Ectodermal cell (in vitro differentiated cells): ENCODE results near the gene SEPTIN8.

Experiments used
- H3K27ac ChIP-seq: 2 replicates; pipeline ENCODE4 v1.7.0; 2013; ENCODE audit warnings: mild to moderate bottlenecking, low read depth, low read length; ENCODE audit not compliant: insufficient read depth, poor library complexity, severe bottlenecking
- H3K27me3 ChIP-seq: 2 replicates; pipeline ENCODE4 v1.7.0; 2013; ENCODE audit warnings: mild to moderate bottlenecking, low read length; ENCODE audit not compliant: insufficient read depth, control insufficient read depth, poor library complexity, severe bottlenecking
- H3K36me3 ChIP-seq: one replicate; pipeline ENCODE4 v1.7.0; 2013; ENCODE audit warnings: low read length; ENCODE audit not compliant: control insufficient read depth, insufficient read depth
- H3K4me1 ChIP-seq: one replicate; pipeline ENCODE4 v1.7.0; 2013; ENCODE audit warnings: low read length; ENCODE audit not compliant: control insufficient read depth, insufficient read depth
- H3K4me3 ChIP-seq: 2 replicates; pipeline ENCODE4 v1.7.0; 2013; ENCODE audit warnings: low read depth, low read length, control low read depth; ENCODE audit not compliant: insufficient read depth
- H3K9me3 ChIP-seq: 2 replicates; pipeline ENCODE4 v1.7.0; 2013; ENCODE audit warnings: mild to moderate bottlenecking, low read length, moderate library complexity; ENCODE audit not compliant: control insufficient read depth
- WGBS, 2 experiments: methylation state at CpG; one replicate each; pipeline ENCODE4 v1.1.7; 2013; ENCODE audit warnings: missing lambda C conversion rate in 2 of 2; 5-methylcytosine and 5-hydroxymethylcytosine counted together

Gene SEPTIN8

GRCh38 chr5:132821350-132821749 lies 44.3 kb upstream of the SEPTIN8 start:
- no peak overlapping the region for H3K27ac ChIP-seq
- H3K4me1 ChIP-seq, result no peaks in the 10 kb centered on the region
- WGBS, 2 experiments, result 86 to 90% methylated on average over 3 of the region's 3 CpGs
- no peaks in the 10 kb centered on the region for H3K36me3 ChIP-seq
- no peak overlapping the region for H3K4me3 ChIP-seq
- H3K27me3 ChIP-seq, result peaks cover 85% of the 10 kb centered on the region
- no peaks in the 10 kb centered on the region for H3K9me3 ChIP-seq

DNA sequence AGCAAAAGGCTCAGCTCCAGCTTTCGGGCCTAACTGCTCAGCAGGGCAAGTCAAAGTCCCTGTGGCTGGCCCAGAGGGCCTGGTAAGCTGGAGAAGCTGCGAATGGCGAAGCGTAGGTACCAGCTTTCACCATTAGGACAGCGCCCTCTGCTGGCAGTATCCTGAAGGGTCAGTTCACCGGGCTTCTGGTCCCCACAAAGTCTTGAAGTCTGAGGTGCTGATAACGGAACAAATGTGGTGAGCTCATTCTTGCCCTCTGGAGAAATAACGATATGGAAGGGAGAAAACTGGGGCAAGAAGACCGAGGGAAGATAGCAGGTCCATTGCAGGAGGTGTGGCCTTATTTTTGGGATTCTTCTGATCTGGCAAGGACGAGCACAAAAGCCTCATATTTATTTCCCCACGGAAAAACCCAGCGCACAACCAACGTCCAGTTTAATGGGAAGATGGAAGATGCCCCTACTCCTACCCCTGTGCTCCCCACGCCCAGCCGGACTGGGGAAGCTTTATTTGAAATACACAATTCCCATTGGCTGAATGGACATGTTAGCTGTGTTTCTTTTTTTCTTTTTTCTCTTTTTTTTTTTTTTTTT lies 43.2 kb upstream of the SEPTIN8 start:
- H3K4me1 ChIP-seq, result no peaks in the 10 kb centered on the region
- no peak overlapping the region for H3K27ac ChIP-seq
- peaks cover 85% of the 10 kb centered on the region for H3K27me3 ChIP-seq
- H3K36me3 ChIP-seq, result no peaks in the 10 kb centered on the region
- H3K9me3 ChIP-seq, result no peaks in the 10 kb centered on the region
- WGBS, 2 experiments, result 40 to 41% methylated on average over 15 of the region's 15 CpGs
- H3K4me3 ChIP-seq, result no peak overlapping the region

- no peak overlapping the region for H3K4me3 ChIP-seq
- no peaks in the 10 kb centered on the region for H3K9me3 ChIP-seq
- H3K27me3 ChIP-seq, result peaks cover 85% of the 10 kb centered on the region
- WGBS, 2 experiments, result 91 to 94% methylated on average over 26 of the region's 26 CpGs
- no peaks in the 10 kb centered on the region for H3K36me3 ChIP-seq
- no peaks in the 10 kb centered on the region for H3K4me1 ChIP-seq
- no peak overlapping the region for H3K27ac ChIP-seq
Measured at GRCh38 chr5:132819468-132819867, 42.4 kb upstream of the SEPTIN8 start.

DNA sequence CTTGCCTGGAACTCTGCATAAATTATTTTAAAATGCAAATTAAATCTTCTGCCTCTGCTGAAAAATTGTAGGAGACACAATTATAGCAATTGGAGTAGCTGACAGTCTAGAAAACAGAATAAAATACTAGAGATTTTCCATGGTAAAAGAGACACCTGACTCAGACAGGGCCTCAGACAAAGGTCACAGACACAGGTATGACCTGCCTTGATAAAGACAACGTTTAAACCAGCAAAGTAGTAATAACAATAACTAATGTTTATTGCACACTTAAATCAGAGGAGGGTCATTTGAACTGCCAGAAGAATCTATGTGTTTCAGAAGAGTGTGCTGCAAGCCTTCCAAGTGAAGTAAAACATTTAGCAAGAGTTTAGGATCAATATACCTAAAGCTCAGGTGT lies 40.0 kb upstream of the SEPTIN8 start:
- WGBS, 2 experiments, result 67% methylated on average over 1 of the region's 1 CpG; no CpG with 5 or more reads in 1 of the 2 experiments
- no peaks in the 10 kb centered on the region for H3K9me3 ChIP-seq
- H3K36me3 ChIP-seq, result no peaks in the 10 kb centered on the region
- peaks cover 85% of the 10 kb centered on the region for H3K27me3 ChIP-seq
- no peak overlapping the region for H3K27ac ChIP-seq
- H3K4me3 ChIP-seq, result no peak overlapping the region
- no peaks in the 10 kb centered on the region for H3K4me1 ChIP-seq

GRCh38 chr5:132816554-132816953 lies 39.5 kb upstream of the SEPTIN8 start:
- no peaks in the 10 kb centered on the region for H3K9me3 ChIP-seq
- H3K4me1 ChIP-seq, result no peaks in the 10 kb centered on the region
- peaks cover 85% of the 10 kb centered on the region for H3K27me3 ChIP-seq
- no peak overlapping the region for H3K4me3 ChIP-seq
- no peaks in the 10 kb centered on the region for H3K36me3 ChIP-seq
- H3K27ac ChIP-seq, result no peak overlapping the region

DNA sequence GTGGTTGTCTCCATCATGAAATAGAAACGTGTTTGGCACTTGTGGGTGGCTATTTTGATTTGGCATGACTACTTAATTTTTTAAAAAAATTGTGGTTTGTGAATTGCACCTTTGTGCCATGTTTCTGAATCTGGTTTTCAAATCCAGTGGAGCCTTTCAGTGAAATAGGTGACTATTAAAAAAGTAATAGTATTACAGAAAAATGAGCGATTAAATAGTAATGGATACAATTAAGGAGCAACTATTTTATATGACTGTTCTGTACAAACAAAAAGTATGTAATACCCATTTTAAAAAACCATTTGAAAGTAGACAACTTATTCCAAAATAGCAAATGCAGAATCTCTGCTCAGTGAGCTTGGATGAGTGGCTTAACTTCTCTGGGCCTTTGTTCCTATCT lies 39.0 kb upstream of the SEPTIN8 start:
- H3K4me3 ChIP-seq, result no peak overlapping the region
- no peak overlapping the region for H3K27ac ChIP-seq
- H3K27me3 ChIP-seq, result peaks cover 85% of the 10 kb centered on the region
- H3K36me3 ChIP-seq, result no peaks in the 10 kb centered on the region
- 83 to 91% methylated on average over 1 to 2 of the region's 2 CpGs for WGBS, 2 experiments
- no peaks in the 10 kb centered on the region for H3K9me3 ChIP-seq
- no peaks in the 10 kb centered on the region for H3K4me1 ChIP-seq

GRCh38 chr5:132815454-132815853 lies 38.4 kb upstream of the SEPTIN8 start:
- H3K4me1 ChIP-seq, result no peaks in the 10 kb centered on the region
- no peak overlapping the region for H3K27ac ChIP-seq
- no CpG with 5 or more reads among the region's 1 CpG for WGBS, 2 experiments
- no peaks in the 10 kb centered on the region for H3K9me3 ChIP-seq
- no peak overlapping the region for H3K4me3 ChIP-seq
- peaks cover 85% of the 10 kb centered on the region for H3K27me3 ChIP-seq
- H3K36me3 ChIP-seq, result no peaks in the 10 kb centered on the region

- H3K4me3 ChIP-seq, result no peak overlapping the region
- peaks cover 87% of the 10 kb centered on the region for H3K27me3 ChIP-seq
- H3K9me3 ChIP-seq, result no peaks in the 10 kb centered on the region
- no peak overlapping the region for H3K27ac ChIP-seq
- H3K36me3 ChIP-seq, result no peaks in the 10 kb centered on the region
- H3K4me1 ChIP-seq, result no peaks in the 10 kb centered on the region
- 65 to 66% methylated on average over 81 of the region's 81 CpGs for WGBS, 2 experiments
Measured at GRCh38 chr5:132814503-132815294, 37.7 kb upstream of the SEPTIN8 start.

DNA sequence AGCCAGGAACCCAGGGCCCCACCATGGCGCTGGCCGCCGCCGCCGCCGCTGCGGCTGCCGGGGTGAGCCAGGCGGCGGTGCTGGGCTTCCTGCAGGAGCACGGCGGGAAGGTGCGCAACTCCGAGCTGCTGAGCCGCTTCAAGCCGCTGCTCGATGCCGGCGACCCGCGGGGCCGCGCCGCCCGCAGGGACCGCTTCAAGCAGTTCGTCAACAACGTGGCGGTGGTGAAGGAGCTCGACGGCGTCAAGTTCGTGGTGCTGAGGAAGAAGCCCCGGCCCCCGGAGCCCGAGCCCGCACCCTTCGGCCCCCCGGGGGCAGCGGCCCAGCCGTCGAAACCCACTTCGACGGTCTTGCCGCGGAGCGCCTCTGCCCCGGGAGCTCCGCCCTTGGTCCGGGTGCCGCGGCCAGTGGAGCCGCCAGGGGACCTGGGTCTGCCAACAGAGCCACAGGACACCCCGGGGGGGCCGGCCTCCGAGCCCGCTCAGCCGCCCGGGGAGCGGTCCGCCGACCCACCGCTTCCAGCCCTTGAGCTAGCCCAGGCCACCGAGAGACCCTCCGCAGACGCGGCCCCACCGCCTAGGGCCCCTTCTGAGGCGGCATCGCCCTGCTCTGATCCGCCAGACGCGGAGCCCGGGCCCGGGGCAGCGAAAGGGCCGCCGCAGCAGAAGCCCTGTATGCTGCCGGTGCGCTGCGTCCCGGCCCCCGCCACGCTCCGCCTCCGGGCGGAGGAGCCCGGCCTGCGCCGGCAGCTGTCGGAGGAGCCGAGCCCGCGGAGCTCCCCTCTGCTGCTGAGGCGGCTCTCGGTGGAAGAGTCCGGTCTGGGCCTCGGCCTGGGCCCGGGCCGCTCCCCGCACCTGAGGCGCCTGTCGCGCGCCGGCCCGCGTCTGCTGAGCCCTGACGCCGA lies 36.8 kb upstream of the SEPTIN8 start:
- 3% methylated on average over 110 of the region's 110 CpGs for WGBS, 2 experiments
- no peaks in the 10 kb centered on the region for H3K4me1 ChIP-seq
- H3K4me3 ChIP-seq, result no peak overlapping the region
- H3K27ac ChIP-seq, result no peak overlapping the region
- peaks cover 86% of the 10 kb centered on the region for H3K27me3 ChIP-seq
- no peaks in the 10 kb centered on the region for H3K9me3 ChIP-seq
- H3K36me3 ChIP-seq, result no peaks in the 10 kb centered on the region
